ENCODE data around the gene GLOD4. TPM values are rescaled to one million over a fixed set of nuclear protein-coding genes. Genes with fewer than 3 reads are reported as not detected.

Gene GLOD4
- total RNA-seq, 1 experiment from 2014 or later, result 69.7 TPM

GRCh38 chr17:732902-733720 is 49.0 kb downstream of the GLOD4 start:
- no TSS peak for BruUV-seq (replicated peaks)
- H3K9me3 ChIP-seq, result no peaks in the 10 kb centered on the region
- no peaks in the 10 kb centered on the region for H3K36me3 ChIP-seq (ENCODE audit: control insufficient read depth, insufficient read depth, low read length)
- peaks cover 27% of the 10 kb centered on the region for H3K36me3 Mint-ChIP-seq (ENCODE audit: insufficient read depth, unreplicated experiment)
- DNase-seq, result peak in 1 of 2 experiments; percentile 21
- POLR2A ChIA-PET, result no interaction called here
- H3K4me1 Mint-ChIP-seq (ENCODE audit: low read depth, unreplicated experiment), result no peaks in the 10 kb centered on the region
- no peaks in the 10 kb centered on the region for H3K9me3 Mint-ChIP-seq (ENCODE audit: unreplicated experiment)
- no peaks in the 10 kb centered on the region for H3K27me3 ChIP-seq (replicated peaks; ENCODE audit: control insufficient read depth, insufficient read depth, low read length)
- H3K27ac Mint-ChIP-seq (ENCODE audit: unreplicated experiment), result peak overlapping the region; percentile 81
- intact Hi-C loops (cut with micrococcal nuclease; ENCODE audit: unreplicated experiment), result no loop called here
- peak overlapping the region; percentile 81 for H3K4me3 Mint-ChIP-seq (ENCODE audit: unreplicated experiment)
- no peaks in the 10 kb centered on the region for H3K4me1 ChIP-seq
- no peaks in the 10 kb centered on the region for H3K27me3 Mint-ChIP-seq (ENCODE audit: insufficient read depth, unreplicated experiment)
- TF ChIP-seq, protein P1, sequence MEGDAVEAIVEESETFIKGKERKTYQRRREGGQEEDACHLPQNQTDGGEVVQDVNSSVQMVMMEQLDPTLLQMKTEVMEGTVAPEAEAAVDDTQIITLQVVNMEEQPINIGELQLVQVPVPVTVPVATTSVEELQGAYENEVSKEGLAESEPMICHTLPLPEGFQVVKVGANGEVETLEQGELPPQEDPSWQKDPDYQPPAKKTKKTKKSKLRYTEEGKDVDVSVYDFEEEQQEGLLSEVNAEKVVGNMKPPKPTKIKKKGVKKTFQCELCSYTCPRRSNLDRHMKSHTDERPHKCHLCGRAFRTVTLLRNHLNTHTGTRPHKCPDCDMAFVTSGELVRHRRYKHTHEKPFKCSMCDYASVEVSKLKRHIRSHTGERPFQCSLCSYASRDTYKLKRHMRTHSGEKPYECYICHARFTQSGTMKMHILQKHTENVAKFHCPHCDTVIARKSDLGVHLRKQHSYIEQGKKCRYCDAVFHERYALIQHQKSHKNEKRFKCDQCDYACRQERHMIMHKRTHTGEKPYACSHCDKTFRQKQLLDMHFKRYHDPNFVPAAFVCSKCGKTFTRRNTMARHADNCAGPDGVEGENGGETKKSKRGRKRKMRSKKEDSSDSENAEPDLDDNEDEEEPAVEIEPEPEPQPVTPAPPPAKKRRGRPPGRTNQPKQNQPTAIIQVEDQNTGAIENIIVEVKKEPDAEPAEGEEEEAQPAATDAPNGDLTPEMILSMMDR (IDR thresholded peaks at IDR 0.05; ENCODE audit: insufficient read depth in 1 of 2, low read depth in 1 of 2, low read length in 1 of 2, severe bottlenecking in 1 of 2, unreplicated experiment in 1 of 2), result no peak
- CTCF ChIA-PET, result no interaction called here
- H3K4me3 ChIP-seq (ENCODE audit: low read depth, low read length), result peak overlapping the region; percentile 61

GRCh38 chr17:732067-732901 is 49.8 kb downstream of the GLOD4 start, which contains the start of gene TLCD3A:
Gene TLCD3A, plus strand, starts transcription at chr17:732596. Its CDS starts 52 bp downstream, at chr17:732648.
- no peaks in the 10 kb centered on the region for H3K4me1 ChIP-seq
- no peaks in the 10 kb centered on the region for H3K9me3 Mint-ChIP-seq (ENCODE audit: unreplicated experiment)
- peak within 1 kb of the TSS; percentile 81 for H3K4me3 Mint-ChIP-seq (ENCODE audit: unreplicated experiment)
- H3K36me3 Mint-ChIP-seq (ENCODE audit: insufficient read depth, unreplicated experiment), result peaks cover 27% of the 10 kb centered on the region
- ChIA-PET POLR2A (no interaction called here), CTCF (no interaction called here)
- peak within 1 kb of the TSS; percentile 81 for H3K27ac Mint-ChIP-seq (ENCODE audit: unreplicated experiment)
- H3K36me3 ChIP-seq (ENCODE audit: control insufficient read depth, insufficient read depth, low read length), result no peaks in the 10 kb centered on the region
- H3K9me3 ChIP-seq, result no peaks in the 10 kb centered on the region
- peak; percentile 59 to 75 for DNase-seq
- no peaks in the 10 kb centered on the region for H3K27me3 ChIP-seq (replicated peaks; ENCODE audit: control insufficient read depth, insufficient read depth, low read length)
- H3K4me1 Mint-ChIP-seq (ENCODE audit: low read depth, unreplicated experiment), result peaks cover under 1% of the 10 kb centered on the region
- H3K4me3 ChIP-seq (ENCODE audit: low read depth, low read length), result peak within 1 kb of the TSS; percentile 61
- H3K27me3 Mint-ChIP-seq (ENCODE audit: insufficient read depth, unreplicated experiment), result no peaks in the 10 kb centered on the region
- TF ChIP-seq, protein P1 (IDR thresholded peaks at IDR 0.05; ENCODE audit: insufficient read depth in 1 of 2, low read depth in 1 of 2, low read length in 1 of 2, severe bottlenecking in 1 of 2, unreplicated experiment in 1 of 2), result no peak
- intact Hi-C loops (cut with micrococcal nuclease; ENCODE audit: unreplicated experiment), result no loop called here
- BruUV-seq (replicated peaks), result no TSS peak

- peaks cover 6% of the 10 kb centered on the region for H3K4me1 Mint-ChIP-seq (ENCODE audit: low read depth, unreplicated experiment)
- no peaks in the 10 kb centered on the region for H3K36me3 ChIP-seq (ENCODE audit: control insufficient read depth, insufficient read depth, low read length)
- ChIA-PET POLR2A (no interaction called here), CTCF (interaction anchor here (0.6 kb wide), 1 partner anchor 44 kb away, joined by 3 read pairs; no protein-coding TSS in a partner anchor)
- H3K4me3 ChIP-seq (ENCODE audit: low read depth, low read length), result peak overlapping the region; percentile 61
- H3K9me3 Mint-ChIP-seq (ENCODE audit: unreplicated experiment), result no peaks in the 10 kb centered on the region
- TF ChIP-seq, protein P1 (IDR thresholded peaks at IDR 0.05; ENCODE audit: insufficient read depth in 1 of 2, low read depth in 1 of 2, low read length in 1 of 2, severe bottlenecking in 1 of 2, unreplicated experiment in 1 of 2), result no peak
- no peaks in the 10 kb centered on the region for H3K27me3 Mint-ChIP-seq (ENCODE audit: insufficient read depth, unreplicated experiment)
- intact Hi-C loops (cut with micrococcal nuclease; ENCODE audit: unreplicated experiment), result no loop called here
- H3K4me1 ChIP-seq, result no peaks in the 10 kb centered on the region
- peaks cover 27% of the 10 kb centered on the region for H3K36me3 Mint-ChIP-seq (ENCODE audit: insufficient read depth, unreplicated experiment)
- H3K9me3 ChIP-seq, result no peaks in the 10 kb centered on the region
- no peak for DNase-seq
- no peaks in the 10 kb centered on the region for H3K27me3 ChIP-seq (replicated peaks; ENCODE audit: control insufficient read depth, insufficient read depth, low read length)
- peak overlapping the region; percentile 63 for H3K4me3 Mint-ChIP-seq (ENCODE audit: unreplicated experiment)
- no TSS peak for BruUV-seq (replicated peaks)
- no peak overlapping the region for H3K27ac Mint-ChIP-seq (ENCODE audit: unreplicated experiment)
Observed at GRCh38 chr17:731644-732066, 50.4 kb downstream of the GLOD4 start.

Data from Caco-2 (cell line).